Common myeloid progenitor, CD34-positive (primary cell): ENCODE results near the gene B4GALT3.

Experiments used
- CTCF ChIA-PET: fragments of 350-600 bp; sonication (Branson Sonifier 250); formaldehyde crosslinking; loops from one replicate; lab custom pipeline; 2021; ENCODE audit warnings: antibody characterized with exemption; lab: Charles Lee
- POLR2A ChIA-PET: fragments of 350-600 bp; sonication (Branson Sonifier 250); formaldehyde crosslinking; loops from one replicate; lab custom pipeline; 2021; ENCODE audit warnings: antibody characterized with exemption; lab: Charles Lee
- DNase-seq, 3 donors: peaks; one replicate each; pipeline versions ENCODE4 v3.0.0 to v3.0.0-alpha.2; 2013
- H3K27ac ChIP-seq, 2 experiments: 1 replicate in 1 of 2; 2 replicates in 1 of 2; pipeline ENCODE4 v1.7.0; 2013; ENCODE audit warnings: inconsistent platforms in 2 of 2, low read length in 2 of 2, mild to moderate bottlenecking in 2 of 2, low read depth in 1 of 2, moderate library complexity in 1 of 2; ENCODE audit not compliant: severe bottlenecking in 2 of 2, insufficient read depth in 1 of 2, poor library complexity in 1 of 2
- H3K27me3 ChIP-seq, 5 experiments: replicated peaks in 2 of 5; 1 replicate in 3 of 5; 2 replicates in 2 of 5; pipeline versions ENCODE4 v1.6.1 to v1.7.0; 2013; ENCODE audit warnings: low read length in 4 of 5, mild to moderate bottlenecking in 2 of 5, moderate library complexity in 2 of 5, inconsistent platforms in 1 of 5; ENCODE audit not compliant: insufficient read depth in 5 of 5, control insufficient read depth in 4 of 5
- H3K36me3 ChIP-seq, 4 experiments: 1 replicate in 2 of 4; 2 replicates in 2 of 4; pipeline versions ENCODE4 v1.6.1 to v1.7.0; 2013; ENCODE audit warnings: low read length in 3 of 4, control low read depth in 1 of 4, mild to moderate bottlenecking in 1 of 4; ENCODE audit not compliant: control insufficient read depth in 4 of 4, insufficient read depth in 4 of 4
- H3K4me1 ChIP-seq, 4 experiments: 1 replicate in 3 of 4; 2 replicates in 1 of 4; pipeline versions ENCODE4 v1.6.1 to v1.7.1; 2013; ENCODE audit warnings: low read length in 3 of 4, mild to moderate bottlenecking in 3 of 4, control low read depth in 1 of 4, inconsistent platforms in 1 of 4, moderate library complexity in 1 of 4; ENCODE audit not compliant: control insufficient read depth in 4 of 4, insufficient read depth in 4 of 4; ENCODE audit errors: control extremely low read depth in 1 of 4
- H3K4me3 ChIP-seq, 7 experiments: 1 replicate in 4 of 7; 2 replicates in 3 of 7; pipeline versions ENCODE4 v1.5.1 to v1.7.0; 2013; ENCODE audit warnings: mild to moderate bottlenecking in 7 of 7, low read length in 6 of 7, moderate library complexity in 6 of 7, inconsistent platforms in 2 of 7, low read depth in 2 of 7, control low read depth in 1 of 7; ENCODE audit not compliant: insufficient read depth in 4 of 7, control insufficient read depth in 1 of 7; ENCODE audit errors: extremely low read depth in 1 of 7
- H3K9me3 ChIP-seq, 5 experiments: 1 replicate in 4 of 5; 2 replicates in 1 of 5; pipeline versions ENCODE4 v1.6.1 to v1.7.1; 2013; ENCODE audit warnings: low read length in 4 of 5, mild to moderate bottlenecking in 2 of 5, inconsistent platforms in 1 of 5, low read depth in 1 of 5, moderate library complexity in 1 of 5; ENCODE audit not compliant: control insufficient read depth in 4 of 5, insufficient read depth in 2 of 5; ENCODE audit errors: control extremely low read depth in 1 of 5
- WGBS: methylation state at CpG from one replicate; pipeline ENCODE4 v1.1.5; 2013; ENCODE audit not compliant: insufficient coverage; 5-methylcytosine and 5-hydroxymethylcytosine counted together

Gene B4GALT3

GRCh38 chr1:161132410-161133219, 44.7 kb downstream of the B4GALT3 start, which contains the start of gene DEDD:
DEDD (minus strand) TSS chr1:161132667; CDS start chr1:161124462, 8,205 bp downstream.
- peak within 1 kb of the TSS; percentile 82 to 97 (median 95) for H3K4me3 ChIP-seq
- WGBS = 0% methylated on average over 49 of the region's 68 CpGs
- DNase-seq = peak; percentile 97 to 98 (median 97)
- POLR2A ChIA-PET = interaction anchor here (0.9 to 1.4 kb wide), 4 partner anchors 9 to 33 kb away, joined by 3 to 7 read pairs (median 4); partner anchors contain the start of genes NIT1 and PFDN2
- H3K36me3 ChIP-seq = peaks cover 5 to 25% (median 16%) of the 10 kb centered on the region in 4 experiments
- H3K27ac ChIP-seq = peak within 1 kb of the TSS; percentile 85 to 92
- no peaks in the 10 kb centered on the region for H3K9me3 ChIP-seq
- CTCF ChIA-PET = interaction anchor here (0.7 to 11.2 kb wide), 10 partner anchors 8 to 135 kb away, joined by 3 to 118 read pairs (median 4); partner anchors contain the start of genes ARHGAP30, KLHDC9, NIT1 and PFDN2
- peaks cover 10 to 29% (median 21%) of the 10 kb centered on the region in 4 experiments for H3K4me1 ChIP-seq
- no peaks in the 10 kb centered on the region for H3K27me3 ChIP-seq

GRCh38 chr1:161131523-161132409, 45.5 kb downstream of the B4GALT3 start:
- WGBS = 8% methylated on average over 21 of the region's 22 CpGs
- peak in 2 of 3 donors; percentile 28 to 50 for DNase-seq
- H3K9me3 ChIP-seq = no peaks in the 10 kb centered on the region
- POLR2A ChIA-PET = interaction anchor here (0.9 to 1.4 kb wide), 4 partner anchors 10 to 34 kb away, joined by 3 to 7 read pairs (median 4); partner anchors contain the start of genes NIT1 and PFDN2
- H3K36me3 ChIP-seq = peaks cover 8 to 30% (median 20%) of the 10 kb centered on the region in 4 experiments
- CTCF ChIA-PET = interaction anchor here (1.0 to 11.2 kb wide), 9 partner anchors 9 to 135 kb away, joined by 3 to 118 read pairs (median 4); partner anchors contain the start of genes ARHGAP30, KLHDC9, NIT1 and PFDN2
- peak overlapping the region; percentile 67 to 92 for H3K27ac ChIP-seq
- H3K4me3 ChIP-seq = peak overlapping the region; percentile 82 to 97 (median 95)
- H3K4me1 ChIP-seq = peaks cover 13 to 33% (median 25%) of the 10 kb centered on the region in 4 experiments
- no peaks in the 10 kb centered on the region for H3K27me3 ChIP-seq

GRCh38 chr1:161130266-161130665, 47.0 kb downstream of the B4GALT3 start:
- no peak overlapping the region for H3K4me3 ChIP-seq
- peaks cover 13 to 33% (median 23%) of the 10 kb centered on the region in 4 experiments for H3K4me1 ChIP-seq
- no peak for DNase-seq
- POLR2A ChIA-PET = no interaction called here
- no CpG with 5 or more reads among the region's 1 CpG for WGBS
- H3K27me3 ChIP-seq = no peaks in the 10 kb centered on the region
- H3K36me3 ChIP-seq = peaks cover 7 to 40% (median 25%) of the 10 kb centered on the region in 4 experiments
- H3K9me3 ChIP-seq = no peaks in the 10 kb centered on the region
- CTCF ChIA-PET = interaction anchor here (0.9 to 1.8 kb wide), 3 partner anchors 8 to 14 kb away, joined by 4 to 7 read pairs (median 4); partner anchors contain the start of genes NIT1 and PFDN2
- no peak overlapping the region for H3K27ac ChIP-seq

- ChIA-PET CTCF (interaction anchor here (1.0 to 2.6 kb wide), 8 partner anchors 9 to 39 kb away, joined by 4 to 11 read pairs (median 7); partner anchors contain the start of genes KLHDC9, NECTIN4, NIT1 and PFDN2), POLR2A (interaction anchor here (1.1 kb wide), 1 partner anchor 14 kb away, joined by 3 read pairs; no protein-coding TSS in a partner anchor)
- H3K4me3 ChIP-seq = no peak overlapping the region
These were observed 48.5 kb downstream of the B4GALT3 start for GRCh38 chr1:161128591-161129420.

GRCh38 chr1:161127649-161128048, 49.7 kb downstream of the B4GALT3 start:
- H3K36me3 ChIP-seq = peaks cover 8 to 64% (median 44%) of the 10 kb centered on the region in 4 experiments
- WGBS = no CpG with 5 or more reads among the region's 2 CpGs

More at GRCh38 chr1:161128591-161129420, 48.5 kb downstream of the B4GALT3 start:
- no peak for DNase-seq
- no peaks in the 10 kb centered on the region for H3K27me3 ChIP-seq
- no peak overlapping the region for H3K27ac ChIP-seq
- H3K4me1 ChIP-seq = peaks cover 13 to 32% (median 23%) of the 10 kb centered on the region in 4 experiments
- 93% methylated on average over 4 of the region's 4 CpGs for WGBS
- H3K9me3 ChIP-seq = no peaks in the 10 kb centered on the region
- peaks cover 7 to 54% (median 35%) of the 10 kb centered on the region in 4 experiments for H3K36me3 ChIP-seq

More at GRCh38 chr1:161127649-161128048, 49.7 kb downstream of the B4GALT3 start:
- DNase-seq = no peak
- CTCF ChIA-PET = interaction anchor here (0.6 to 2.6 kb wide), 11 partner anchors 9 to 254 kb away, joined by 3 to 11 read pairs (median 4); partner anchors contain the start of genes KLHDC9, NECTIN4, NIT1 and PFDN2
- POLR2A ChIA-PET = interaction anchor here (1.1 kb wide), 1 partner anchor 15 kb away, joined by 3 read pairs; no protein-coding TSS in a partner anchor
- H3K27ac ChIP-seq = no peak overlapping the region
- H3K4me3 ChIP-seq = no peak overlapping the region
- H3K9me3 ChIP-seq = no peaks in the 10 kb centered on the region
- H3K27me3 ChIP-seq = no peaks in the 10 kb centered on the region
- H3K4me1 ChIP-seq = peaks cover 13 to 24% (median 18%) of the 10 kb centered on the region in 4 experiments
